IMR-90 (cell line): ENCODE measurements around the gene UTP18. TPM values are rescaled to one million over a fixed set of nuclear protein-coding genes. Genes with fewer than 3 reads are reported as not detected.

ENCODE experiments used
- ATAC-seq: fragments of 200-7000 bp; cut with Tn5 transposase; 2 replicates; pipeline ENCODE4 v1.9.1; 2020; ENCODE audit warnings: low read depth, mild to moderate bottlenecking, moderate library complexity
- BruUV-seq: library from RNA; stranded (reverse); fragments of 400-500 nt; replicated peaks from 2 replicates; lab custom pipeline; 2021; lab: Mats Ljungman, UMichigan
- CTCF ChIA-PET: fragments of 300-600 bp; formaldehyde crosslinking; extraction: SDS; loops from one replicate; lab custom pipeline; 2021; ENCODE audit warnings: antibody characterized with exemption; lab: Yijun Ruan, JAX
- POLR2A ChIA-PET: fragments of 300-600 bp; sonication (Branson Sonifier 250); formaldehyde crosslinking; loops from one replicate; lab custom pipeline; 2022; ENCODE audit warnings: antibody characterized with exemption; ENCODE audit not compliant: unreplicated experiment; lab: Charles Lee
- DNase-seq: peaks from one replicate; pipeline ENCODE4 v3.0.0; 2013
- H2AFZ ChIP-seq: replicated peaks from 2 replicates; pipeline ENCODE3; 2013; ENCODE audit warnings: low read length, mild to moderate bottlenecking; ENCODE audit not compliant: poor library complexity
- H2AK5ac ChIP-seq: 2 replicates; pipeline ENCODE4 v1.6.1; 2013; ENCODE audit warnings: low read depth, low read length, inconsistent platforms
- H2AK9ac ChIP-seq: replicated peaks from 2 replicates; pipeline ENCODE3; 2013; ENCODE audit warnings: mild to moderate bottlenecking, low read depth, low read length, moderate library complexity; ENCODE audit not compliant: poor library complexity
- H2BK120ac ChIP-seq: 2 replicates; pipeline ENCODE4 v1.6.1; 2013; ENCODE audit warnings: low read depth, low read length, inconsistent platforms
- H2BK15ac ChIP-seq: 3 replicates; pipeline ENCODE4 v1.6.1; 2013; ENCODE audit warnings: low read depth, low read length, inconsistent platforms
- H2BK20ac ChIP-seq: 2 replicates; pipeline ENCODE4 v1.6.1; 2013; ENCODE audit warnings: low read depth, mild to moderate bottlenecking, inconsistent platforms, low read length, moderate library complexity
- H2BK5ac ChIP-seq: 2 replicates; pipeline ENCODE4 v1.6.1; 2013; ENCODE audit warnings: mild to moderate bottlenecking, low read depth, low read length, inconsistent platforms; ENCODE audit not compliant: poor library complexity, severe bottlenecking
- H3K14ac ChIP-seq: replicated peaks from 2 replicates; pipeline ENCODE4 v1.6.1; 2013; ENCODE audit warnings: low read depth, low read length, inconsistent platforms
- H3K18ac ChIP-seq: 2 replicates; pipeline ENCODE4 v1.6.1; 2013; ENCODE audit warnings: low read depth, low read length, control low read depth
- H3K23ac ChIP-seq: 2 replicates; pipeline ENCODE4 v1.6.1; 2013; ENCODE audit warnings: low read depth, low read length, inconsistent platforms
- H3K27ac ChIP-seq: 2 replicates; pipeline ENCODE4 v1.5.1; 2013; ENCODE audit warnings: mild to moderate bottlenecking, control low read depth, low read length; ENCODE audit not compliant: insufficient read depth
- H3K27me3 ChIP-seq: 2 replicates; pipeline ENCODE4 v1.6.1; 2013; ENCODE audit warnings: low read length; ENCODE audit not compliant: control insufficient read depth, insufficient read depth
- H3K36me3 ChIP-seq: 2 replicates; pipeline ENCODE4 v1.6.1; 2013; ENCODE audit warnings: low read length, mixed read lengths; ENCODE audit not compliant: control insufficient read depth, insufficient read depth
- H3K4ac ChIP-seq: 2 replicates; pipeline ENCODE4 v1.6.1; 2013; ENCODE audit warnings: low read depth, low read length, inconsistent platforms
- H3K4me1 ChIP-seq: 2 replicates; pipeline ENCODE4 v1.6.1; 2013; ENCODE audit warnings: low read length, mixed read lengths; ENCODE audit not compliant: control insufficient read depth, insufficient read depth
- H3K4me2 ChIP-seq: 2 replicates; pipeline ENCODE4 v1.6.1; 2013; ENCODE audit warnings: low read depth, mild to moderate bottlenecking, control low read depth, low read length, moderate library complexity
- H3K4me3 ChIP-seq: 2 replicates; pipeline ENCODE4 v1.5.1; 2013; ENCODE audit warnings: low read depth, mild to moderate bottlenecking, control low read depth, low read length, moderate library complexity; ENCODE audit not compliant: insufficient read depth
- H3K56ac ChIP-seq: 2 replicates; pipeline ENCODE4 v1.6.1; 2013; ENCODE audit warnings: low read length, inconsistent platforms; ENCODE audit not compliant: insufficient read depth; ENCODE audit errors: extremely low read depth
- H3K79me1 ChIP-seq, 2 experiments: 2 replicates each; pipeline ENCODE4 v1.6.1; 2013; ENCODE audit warnings: low read length in 2 of 2, inconsistent platforms in 1 of 2, low read depth in 1 of 2
- H3K9ac ChIP-seq: 2 replicates; pipeline ENCODE4 v1.6.1; 2013; ENCODE audit warnings: low read depth, low read length, control low read depth
- H3K9me1 ChIP-seq: 2 replicates; pipeline ENCODE4 v1.6.1; 2013; ENCODE audit warnings: low read length, inconsistent platforms; ENCODE audit not compliant: insufficient read depth
- H3K9me3 ChIP-seq: 2 replicates; pipeline ENCODE4 v1.6.1; 2013; ENCODE audit warnings: low read length; ENCODE audit not compliant: control insufficient read depth, insufficient read depth
- H4K20me1 ChIP-seq: 2 replicates; pipeline ENCODE4 v1.6.1; 2013; ENCODE audit warnings: low read length, inconsistent platforms; ENCODE audit not compliant: insufficient read depth
- H4K5ac ChIP-seq: 2 replicates; pipeline ENCODE4 v1.6.1; 2013; ENCODE audit warnings: mild to moderate bottlenecking, low read depth, low read length, control low read depth
- H4K8ac ChIP-seq, 2 experiments: 2 replicates each; pipeline ENCODE4 v1.6.1; 2013; ENCODE audit warnings: low read depth in 2 of 2, low read length in 2 of 2, control low read depth in 1 of 2, inconsistent platforms in 1 of 2
- H4K91ac ChIP-seq: 2 replicates; pipeline ENCODE4 v1.6.1; 2013; ENCODE audit warnings: low read depth, low read length, inconsistent platforms; ENCODE audit not compliant: insufficient read depth
- CEBPB ChIP-seq: IDR thresholded peaks from 2 replicates; pipeline ENCODE4 v1.6.1; 2012; ENCODE audit warnings: low read depth, low read length, improper control_type of control experiment
- MAZ ChIP-seq: IDR thresholded peaks from 2 replicates; pipeline ENCODE4 v1.6.1; 2012; ENCODE audit warnings: low read depth, mild to moderate bottlenecking, low read length, improper control_type of control experiment, moderate library complexity, borderline replicate concordance
- MXI1 ChIP-seq: IDR thresholded peaks from 2 replicates; pipeline ENCODE4 v1.6.1; 2012; ENCODE audit warnings: low read depth, mild to moderate bottlenecking, low read length, moderate library complexity, borderline replicate concordance
- RCOR1 ChIP-seq: IDR thresholded peaks from 2 replicates; pipeline ENCODE4 v1.6.1; 2012; ENCODE audit warnings: mild to moderate bottlenecking, low read length, improper control_type of control experiment; ENCODE audit not compliant: insufficient replicate concordance
- SMC3 ChIP-seq: fragments of 150-350 bp; IDR thresholded peaks from 2 replicates; pipeline ENCODE4 v1.6.1; 2016; ENCODE audit warnings: low read depth, mild to moderate bottlenecking, antibody characterized with exemption, low read length, moderate library complexity
- WGBS, 2 experiments: methylation state at CpG; one replicate each; pipeline versions ENCODE4 v1.1.5 to v1.1.7; 2013; ENCODE audit warnings: missing lambda C conversion rate in 2 of 2; ENCODE audit not compliant: insufficient read length in 1 of 2; ENCODE audit errors: extremely low coverage in 2 of 2; 5-methylcytosine and 5-hydroxymethylcytosine counted together
- dilution Hi-C: fragments of 300-500 bp; cut with HindIII; formaldehyde crosslinking; loops from one replicate; pipeline ENCODE4 v1.14.3; 2018; ENCODE audit warnings: low sequenced_read_pairs; ENCODE audit not compliant: unreplicated experiment
- in situ Hi-C: fragments of 300-500 bp; cut with MboI; formaldehyde crosslinking; loops from 3 replicates; pipeline ENCODE4 v1.14.3; 2019; ENCODE audit warnings: low sequenced_read_pairs, inconsistent platforms, mixed read lengths
- intact Hi-C: fragments of 100-400 bp; cut with micrococcal nuclease; formaldehyde crosslinking; loops from 2 replicates; pipeline ENCODE4 v1.10.0; 2022
- polyA plus RNA-seq, 3 experiments: library from polyadenylated mRNA; depleted of rRNA; stranded (reverse); fragments of >200 nt; gene quantifications; 2 replicates each; pipeline ENCODE4 v1.2.3, GENCODE V29; 2012; ENCODE audit warnings: low replicate concordance in 1 of 3
- total RNA-seq: library from RNA; depleted of rRNA; stranded (reverse); fragments of >200 nt; gene quantifications from 2 replicates; pipeline ENCODE4 v1.2.3, GENCODE V29; 2012
- TF ChIP-seq, protein P1 (sequence below): fragments of 150-350 bp; IDR thresholded peaks from 2 replicates; pipeline ENCODE4 v1.6.1; 2016; ENCODE audit warnings: low read depth, mild to moderate bottlenecking, low read length, moderate library complexity, borderline replicate concordance
- TF ChIP-seq, protein P2 (sequence below): conservative IDR thresholded peaks from 2 replicates; pipeline ENCODE4 v1.5.1; 2012; ENCODE audit warnings: mild to moderate bottlenecking, low read depth, low read length, improper control_type of control experiment

The UTP18 gene
- total and polyA plus RNA-seq, 2 of the 4 experiments (the other 2 are of a cell fraction), result 17.7 to 22.4 TPM

GRCh38 chr17:51325471-51325870 is 65.1 kb downstream of the UTP18 start:
- no peaks in the 10 kb centered on the region for H3K27me3 ChIP-seq
- BruUV-seq, result no TSS peak
- no peaks in the 10 kb centered on the region for H4K20me1 ChIP-seq
- H4K8ac ChIP-seq, result no peak overlapping the region
- no peaks in the 10 kb centered on the region for H3K79me1 ChIP-seq
- H3K18ac ChIP-seq, result no peak overlapping the region
- TF ChIP-seq SMC3 (no peak), CEBPB (no peak), MXI1 (no peak), RCOR1 (no peak), MAZ (no peak)
- TF ChIP-seq, protein P1, sequence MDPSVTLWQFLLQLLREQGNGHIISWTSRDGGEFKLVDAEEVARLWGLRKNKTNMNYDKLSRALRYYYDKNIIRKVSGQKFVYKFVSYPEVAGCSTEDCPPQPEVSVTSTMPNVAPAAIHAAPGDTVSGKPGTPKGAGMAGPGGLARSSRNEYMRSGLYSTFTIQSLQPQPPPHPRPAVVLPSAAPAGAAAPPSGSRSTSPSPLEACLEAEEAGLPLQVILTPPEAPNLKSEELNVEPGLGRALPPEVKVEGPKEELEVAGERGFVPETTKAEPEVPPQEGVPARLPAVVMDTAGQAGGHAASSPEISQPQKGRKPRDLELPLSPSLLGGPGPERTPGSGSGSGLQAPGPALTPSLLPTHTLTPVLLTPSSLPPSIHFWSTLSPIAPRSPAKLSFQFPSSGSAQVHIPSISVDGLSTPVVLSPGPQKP, result no peak
- TF ChIP-seq, protein P2, sequence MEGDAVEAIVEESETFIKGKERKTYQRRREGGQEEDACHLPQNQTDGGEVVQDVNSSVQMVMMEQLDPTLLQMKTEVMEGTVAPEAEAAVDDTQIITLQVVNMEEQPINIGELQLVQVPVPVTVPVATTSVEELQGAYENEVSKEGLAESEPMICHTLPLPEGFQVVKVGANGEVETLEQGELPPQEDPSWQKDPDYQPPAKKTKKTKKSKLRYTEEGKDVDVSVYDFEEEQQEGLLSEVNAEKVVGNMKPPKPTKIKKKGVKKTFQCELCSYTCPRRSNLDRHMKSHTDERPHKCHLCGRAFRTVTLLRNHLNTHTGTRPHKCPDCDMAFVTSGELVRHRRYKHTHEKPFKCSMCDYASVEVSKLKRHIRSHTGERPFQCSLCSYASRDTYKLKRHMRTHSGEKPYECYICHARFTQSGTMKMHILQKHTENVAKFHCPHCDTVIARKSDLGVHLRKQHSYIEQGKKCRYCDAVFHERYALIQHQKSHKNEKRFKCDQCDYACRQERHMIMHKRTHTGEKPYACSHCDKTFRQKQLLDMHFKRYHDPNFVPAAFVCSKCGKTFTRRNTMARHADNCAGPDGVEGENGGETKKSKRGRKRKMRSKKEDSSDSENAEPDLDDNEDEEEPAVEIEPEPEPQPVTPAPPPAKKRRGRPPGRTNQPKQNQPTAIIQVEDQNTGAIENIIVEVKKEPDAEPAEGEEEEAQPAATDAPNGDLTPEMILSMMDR, result no peak
- in situ Hi-C loops (no loop called here), intact Hi-C loops (no loop called here), dilution Hi-C loops (no loop called here)
- H3K9ac ChIP-seq, result no peak overlapping the region
- H3K14ac ChIP-seq, result no peak overlapping the region
- H3K36me3 ChIP-seq, result no peaks in the 10 kb centered on the region
- no peak overlapping the region for H2BK20ac ChIP-seq
- no peak overlapping the region for H3K4me2 ChIP-seq
- H2AFZ ChIP-seq, result no peak overlapping the region
- H3K56ac ChIP-seq, result no peak overlapping the region
- H2BK5ac ChIP-seq, result no peak overlapping the region
- DNase-seq (no peak), ATAC-seq (no peak)
- H2AK9ac ChIP-seq, result no peak overlapping the region
- ChIA-PET CTCF (no interaction called here), POLR2A (no interaction called here)
- no peak overlapping the region for H2AK5ac ChIP-seq
- no peak overlapping the region for H3K4me3 ChIP-seq
- H2BK15ac ChIP-seq, result no peak overlapping the region
- H3K4me1 ChIP-seq, result no peaks in the 10 kb centered on the region
- no peak overlapping the region for H2BK120ac ChIP-seq
- no peak overlapping the region for H3K23ac ChIP-seq
- H3K9me1 ChIP-seq, result no peaks in the 10 kb centered on the region
- H4K5ac ChIP-seq, result no peak overlapping the region
- H4K91ac ChIP-seq, result no peak overlapping the region
- H3K9me3 ChIP-seq, result no peaks in the 10 kb centered on the region
- H3K4ac ChIP-seq, result no peak overlapping the region
- 56% methylated on average over 6 of the region's 7 CpGs; no CpG with 5 or more reads in 1 of the 2 experiments for WGBS, 2 experiments
- no peak overlapping the region for H3K27ac ChIP-seq
